ENCODE data around the gene SPRY4.

The SPRY4 gene

DNA sequence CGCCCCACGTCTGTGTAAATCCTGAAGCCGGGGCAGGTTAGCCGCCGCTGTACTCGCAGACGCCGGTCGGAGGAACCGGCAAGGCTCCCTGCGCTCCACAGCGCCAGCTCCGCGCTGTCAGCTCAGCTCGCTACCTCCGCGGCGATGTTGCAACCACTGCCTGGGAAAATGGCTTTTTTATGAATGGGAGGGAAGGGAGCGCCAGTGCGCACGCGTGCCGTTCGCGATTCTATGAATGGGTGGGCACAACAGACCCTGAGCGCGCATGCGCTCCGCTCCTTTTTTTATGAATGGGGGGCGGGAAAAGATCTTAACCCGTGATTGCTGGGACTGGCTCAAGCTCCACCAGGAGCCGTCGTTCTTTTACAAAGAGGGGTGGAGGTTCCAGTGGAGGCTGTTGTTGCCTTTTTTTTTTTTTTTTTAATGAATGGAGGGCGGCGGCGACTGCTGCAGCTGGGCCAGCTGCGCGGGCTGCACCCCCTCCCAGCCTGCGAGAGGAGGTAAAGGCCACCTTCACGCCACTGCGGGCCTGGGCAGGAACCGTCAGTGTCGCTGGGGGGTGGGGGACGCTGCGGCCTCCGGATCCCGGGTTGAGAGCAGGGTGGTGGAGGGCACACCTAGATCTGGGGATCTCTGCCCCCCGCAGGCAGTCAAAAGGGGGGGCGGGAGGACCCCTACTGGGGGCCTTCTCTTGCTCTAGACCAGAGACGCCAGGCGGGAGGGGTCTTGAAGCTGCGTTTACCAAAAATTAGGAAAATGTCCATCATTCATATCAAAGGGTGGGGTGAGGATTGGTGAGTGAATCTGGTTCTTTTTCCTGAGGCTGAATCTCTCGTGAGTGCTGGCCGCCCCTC lies at the start of gene SPRY4:
TSS of gene SPRY4 (minus strand) at position 151 of the 854 bp plus-strand sequence. CDS start 9,913 bp downstream, outside the sequence.
- no peak within 1 kb of the TSS for H3K27ac ChIP-seq
- TF ChIP-seq ZFX (IDR thresholded peaks at IDR 0.05): no peak
- TF ChIP-seq CTCF (conservative IDR thresholded peaks at IDR 0.05): peak; percentile 43

- TF ChIP-seq CTCF (conservative IDR thresholded peaks at IDR 0.05): no peak
- no peak for TF ChIP-seq ZFX (IDR thresholded peaks at IDR 0.05)
- no peak overlapping the region for H3K27ac ChIP-seq
Measured at GRCh38 chr5:142368529-142368928, 43.7 kb upstream of the SPRY4 start.

GRCh38 chr5:142366007-142366406 lies 41.2 kb upstream of the SPRY4 start:
- TF ChIP-seq ZFX (IDR thresholded peaks at IDR 0.05): no peak
- TF ChIP-seq CTCF (conservative IDR thresholded peaks at IDR 0.05): no peak
- no peak overlapping the region for H3K27ac ChIP-seq

- TF ChIP-seq ZFX (IDR thresholded peaks at IDR 0.05): no peak
- no peak for TF ChIP-seq CTCF (conservative IDR thresholded peaks at IDR 0.05)
- no peak overlapping the region for H3K27ac ChIP-seq
Measured at GRCh38 chr5:142364251-142365145, 39.7 kb upstream of the SPRY4 start.

DNA sequence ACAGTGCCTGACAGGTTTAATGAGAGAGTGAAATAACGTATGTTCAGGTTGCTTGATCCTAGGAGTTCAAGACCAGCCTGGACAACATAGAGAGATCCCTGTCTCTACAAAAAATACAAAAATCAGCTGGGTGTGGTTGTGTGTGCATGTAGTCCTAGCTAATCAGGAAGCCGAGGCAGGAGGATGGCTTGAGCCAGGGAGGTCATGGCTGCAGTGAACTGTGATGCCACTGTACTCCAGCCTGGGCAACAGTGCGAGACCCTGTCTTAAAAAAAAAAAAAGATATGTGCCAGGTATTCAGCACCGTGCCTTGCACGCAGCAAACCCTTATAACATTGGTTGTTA lies 38.8 kb upstream of the SPRY4 start:
- no peak overlapping the region; the same call in 1 of the 2 replicates for H3K27ac ChIP-seq
- TF ChIP-seq CTCF (conservative IDR thresholded peaks at IDR 0.05) (no peak), ZFX (IDR thresholded peaks at IDR 0.05) (no peak)

DNA sequence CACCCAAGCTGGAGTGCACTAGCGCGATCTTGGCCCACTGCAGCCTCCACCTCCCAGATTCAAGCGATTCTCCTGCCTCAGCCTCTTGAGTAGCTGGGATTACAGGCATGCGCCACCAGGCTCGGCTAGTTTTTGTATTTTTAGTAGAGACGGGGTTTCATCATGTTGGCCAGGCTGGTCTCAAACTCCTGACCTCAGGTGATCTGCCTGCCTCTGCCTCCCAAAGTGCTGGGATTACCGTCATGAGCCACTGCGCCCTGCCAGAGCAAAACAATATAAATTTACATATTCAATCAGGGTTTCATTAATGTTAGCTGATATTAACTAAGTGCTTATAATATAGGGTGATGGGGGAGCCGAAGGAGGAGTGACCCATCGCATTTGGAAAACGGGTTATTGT lies 37.4 kb upstream of the SPRY4 start:
- H3K27ac ChIP-seq: peak overlapping the region; percentile 62

DNA sequence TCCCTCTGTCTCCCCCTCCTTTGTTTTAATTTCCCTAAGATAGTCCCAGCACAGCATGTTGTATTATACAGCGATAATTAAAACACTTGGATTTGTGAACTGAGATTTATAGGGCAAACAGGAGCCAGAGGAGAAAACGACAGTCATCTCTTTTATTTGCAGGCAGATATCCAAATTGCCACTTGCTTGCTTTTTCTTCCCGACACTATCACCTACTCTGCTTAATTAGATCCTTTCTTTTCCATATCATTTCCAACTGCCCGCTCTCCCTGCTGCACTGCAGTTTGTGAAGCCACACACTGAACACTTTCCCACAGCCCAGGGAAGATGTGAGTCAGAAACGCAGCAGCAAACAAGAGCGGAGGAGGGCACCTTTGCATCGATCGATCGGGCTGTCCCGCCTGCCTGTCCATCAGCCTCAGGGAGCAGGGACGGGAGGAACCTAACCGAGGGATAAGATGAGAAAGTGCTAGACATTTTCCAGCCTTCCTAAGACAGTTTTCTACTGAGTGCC lies 35.8 kb upstream of the SPRY4 start:
- TF ChIP-seq CTCF (conservative IDR thresholded peaks at IDR 0.05) (no peak), ZFX (IDR thresholded peaks at IDR 0.05) (no peak)
- no peak overlapping the region for H3K27ac ChIP-seq

All from C4-2B (cell line).